Peyer's patch (tissue), 4 donors: Measurements from ENCODE around the gene PACS2. TPM values are rescaled to one million over a fixed set of nuclear protein-coding genes. Genes with fewer than 3 reads are reported as not detected.
A peak's percentile ranks its signal among the peaks of the same experiment; 100 is the strongest.

Source experiments
- DNase-seq, 3 donors: peaks; one replicate each; pipeline ENCODE4 v3.0.0-alpha.2; 2017 to 2019
- H3K27ac ChIP-seq, 4 donors: fragments of 200-600 bp; sonication (generic); one replicate each; pipeline ENCODE4 v1.5.1; 2016 to 2019
- H3K27me3 ChIP-seq, 2 donors: fragments of 200-600 bp; sonication (generic); one replicate each; pipeline ENCODE4 v1.5.1; 2019
- H3K36me3 ChIP-seq, 3 donors: fragments of 200-600 bp; sonication (generic); one replicate each; pipeline ENCODE4 v1.5.1; 2016 to 2019
- H3K4me1 ChIP-seq, 4 donors: fragments of 200-600 bp; sonication (generic); one replicate each; pipeline ENCODE4 v1.5.1; 2016 to 2019
- H3K4me3 ChIP-seq, 4 donors: fragments of 200-600 bp; sonication (generic); 1 replicate in 3 of 4; 2 replicates in 1 of 4; pipeline ENCODE4 v1.5.1; 2016 to 2019; ENCODE audit warnings: mild to moderate bottlenecking in 1 of 4
- H3K9me3 ChIP-seq, 4 donors: fragments of 200-600 bp; sonication (generic); one replicate each; pipeline ENCODE4 v1.5.1; 2016 to 2019; ENCODE audit warnings: mild to moderate bottlenecking in 1 of 4
- CTCF ChIP-seq, 6 experiments: fragments of 450-650 bp in 4 of 6; fragments of 200-600 bp in 2 of 6; sonication (generic) in 1 of 6; IDR thresholded peaks; one replicate each; pipeline ENCODE4 v1.5.1; 2017 to 2019; ENCODE audit warnings: antibody characterized with exemption in 6 of 6, mild to moderate bottlenecking in 3 of 6, moderate library complexity in 1 of 6
- POLR2A ChIP-seq, 2 donors: fragments of 450-650 bp; IDR thresholded peaks; one replicate each; pipeline ENCODE4 v1.5.1; 2017; ENCODE audit warnings: antibody characterized with exemption in 2 of 2, mild to moderate bottlenecking in 2 of 2, moderate library complexity in 2 of 2
- total RNA-seq, 4 donors: library from RNA; depleted of rRNA; stranded (reverse); fragments of >200 nt; gene quantifications; one replicate each; pipeline ENCODE4 v1.1.0, GENCODE V29; 2016

Gene PACS2
- total RNA-seq, 4 donors from 2014 or later = 77.2 to 158 (median 126) TPM

GRCh38 chr14:105315211-105315721 is 718 bp downstream of the PACS2 start:
- Histone ChIP-seq H3K27me3 (no peaks in the 10 kb centered on the region), H3K9me3 (no peaks in the 10 kb centered on the region), H3K4me1 (peaks cover 0 to 37% (median 14%) of the 10 kb centered on the region in 4 donors), H3K36me3 (no peaks in the 10 kb centered on the region), H3K4me3 (peak overlapping the region; percentile 57 to 95 (median 86)), H3K27ac (peak overlapping the region; percentile 74 to 92 (median 78))
- TF ChIP-seq POLR2A (IDR thresholded peaks at IDR 0.05) (no peak), CTCF (IDR thresholded peaks at IDR 0.05) (no peak)
- DNase-seq = peak; percentile 71 to 81 (median 77)

- peak overlapping the region; percentile 57 to 95 (median 86) for H3K4me3 ChIP-seq
- no peaks in the 10 kb centered on the region for H3K9me3 ChIP-seq
- peak in 1 of 3 donors; percentile 49 for DNase-seq
- TF ChIP-seq CTCF (IDR thresholded peaks at IDR 0.05) = no peak
- TF ChIP-seq POLR2A (IDR thresholded peaks at IDR 0.05) = no peak
- no peaks in the 10 kb centered on the region for H3K27me3 ChIP-seq
- no peaks in the 10 kb centered on the region for H3K36me3 ChIP-seq
- peak overlapping the region in 2 of 4 donors; percentile 76 to 92 for H3K27ac ChIP-seq
- H3K4me1 ChIP-seq = peaks cover 0 to 37% (median 14%) of the 10 kb centered on the region in 4 donors
These were observed 1.5 kb downstream of the PACS2 start for GRCh38 chr14:105315941-105316576.

GRCh38 chr14:105316577-105316941 is 2.0 kb downstream of the PACS2 start:
- H3K27me3 ChIP-seq = no peaks in the 10 kb centered on the region
- TF ChIP-seq CTCF (IDR thresholded peaks at IDR 0.05) (no peak), POLR2A (IDR thresholded peaks at IDR 0.05) (no peak)
- no peaks in the 10 kb centered on the region for H3K36me3 ChIP-seq
- no peak overlapping the region for H3K27ac ChIP-seq
- no peaks in the 10 kb centered on the region for H3K9me3 ChIP-seq
- H3K4me1 ChIP-seq = peaks cover 0 to 37% (median 14%) of the 10 kb centered on the region in 4 donors
- peak overlapping the region in 1 of 4 donors; percentile 80 for H3K4me3 ChIP-seq
- DNase-seq = peak in 1 of 3 donors; percentile 49

- Histone ChIP-seq H3K9me3 (no peaks in the 10 kb centered on the region), H3K4me1 (peaks cover 0 to 37% (median 14%) of the 10 kb centered on the region in 4 donors), H3K27me3 (no peaks in the 10 kb centered on the region), H3K36me3 (no peaks in the 10 kb centered on the region), H3K27ac (peak overlapping the region in 1 of 4 donors; percentile 53), H3K4me3 (peak overlapping the region in 1 of 4 donors; percentile 1)
- no peak for TF ChIP-seq POLR2A (IDR thresholded peaks at IDR 0.05)
- no peak for TF ChIP-seq CTCF (IDR thresholded peaks at IDR 0.05)
- no peak for DNase-seq
These were observed 2.5 kb downstream of the PACS2 start for GRCh38 chr14:105316968-105317510.

GRCh38 chr14:105317546-105317945 is 3.0 kb downstream of the PACS2 start:
- Histone ChIP-seq H3K4me3 (peak overlapping the region in 1 of 4 donors; percentile 1), H3K36me3 (no peaks in the 10 kb centered on the region), H3K9me3 (no peaks in the 10 kb centered on the region), H3K27me3 (no peaks in the 10 kb centered on the region), H3K27ac (peak overlapping the region in 2 of 4 donors; percentile 16 to 53), H3K4me1 (peaks cover 0 to 37% (median 14%) of the 10 kb centered on the region in 4 donors)
- TF ChIP-seq CTCF (IDR thresholded peaks at IDR 0.05) (peak in 2 of 6 experiments; percentile 12 to 13), POLR2A (IDR thresholded peaks at IDR 0.05) (no peak)
- DNase-seq = peak in 1 of 3 donors; percentile 49
